Glomerular endothelial cell (primary cell): ENCODE measurements around the gene RDH13. TPM values are rescaled to one million over a fixed set of nuclear protein-coding genes. Genes with fewer than 3 reads are reported as not detected.
"Not testable (repeated sequence)": the region's sequence is repeated elsewhere in the genome, so short reads cannot be mapped to it uniquely, and the experiment has no call there.

Experiments
- DNase-seq: peaks from one replicate; pipeline ENCODE4 v3.0.0-alpha.2; 2011; ENCODE audit warnings: low read depth, low spot score; ENCODE audit errors: extremely low read depth
- total RNA-seq: library from RNA; depleted of rRNA; stranded (reverse); fragments of >200 nt; gene quantifications from 2 replicates; pipeline ENCODE4 v1.2.3, GENCODE V29; 2015

The RDH13 gene, protein sequence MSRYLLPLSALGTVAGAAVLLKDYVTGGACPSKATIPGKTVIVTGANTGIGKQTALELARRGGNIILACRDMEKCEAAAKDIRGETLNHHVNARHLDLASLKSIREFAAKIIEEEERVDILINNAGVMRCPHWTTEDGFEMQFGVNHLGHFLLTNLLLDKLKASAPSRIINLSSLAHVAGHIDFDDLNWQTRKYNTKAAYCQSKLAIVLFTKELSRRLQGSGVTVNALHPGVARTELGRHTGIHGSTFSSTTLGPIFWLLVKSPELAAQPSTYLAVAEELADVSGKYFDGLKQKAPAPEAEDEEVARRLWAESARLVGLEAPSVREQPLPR
- total RNA-seq, result 7.5 and 13.1 TPM in 2 replicates

DNA sequence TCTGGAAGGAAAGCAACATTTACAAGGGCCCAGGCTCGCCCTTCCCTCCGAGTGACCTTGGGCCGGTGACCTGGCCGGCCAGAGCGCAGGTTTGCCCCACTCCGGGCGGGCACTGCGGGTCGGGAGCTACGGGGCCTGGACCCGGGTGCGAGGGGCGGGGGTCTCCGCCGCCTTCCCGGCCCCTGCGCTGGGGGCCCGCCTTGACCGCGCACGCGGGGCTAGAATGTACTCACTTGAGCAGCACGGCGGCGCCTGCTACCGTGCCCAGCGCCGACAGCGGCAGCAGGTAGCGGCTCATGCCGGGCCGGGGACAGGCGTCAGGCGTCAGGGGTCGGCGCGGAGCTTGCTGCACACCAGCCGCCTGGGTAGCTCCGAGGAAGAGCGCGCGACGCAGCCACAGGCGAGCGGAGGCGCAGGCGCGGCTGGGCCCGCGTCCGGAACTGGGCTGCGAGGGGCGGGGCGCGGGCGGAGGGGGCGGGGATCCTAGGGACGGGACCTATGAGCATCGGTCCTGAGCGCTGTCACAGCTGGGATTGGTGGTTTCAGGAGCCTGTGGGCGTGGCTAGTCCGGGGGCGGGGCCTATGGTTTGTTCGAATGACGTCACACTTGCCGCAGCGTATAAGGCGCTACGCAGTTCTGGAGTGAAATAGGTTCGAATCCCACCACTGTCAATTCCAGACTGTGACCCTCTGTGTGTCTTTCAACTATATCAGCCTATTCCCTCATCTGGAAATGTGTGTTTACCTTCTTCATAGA, at the start of gene RDH13:
Gene RDH13 (minus strand): TSS at position 414 of the 757 bp plus-strand sequence. CDS start 116 bp downstream, at position 298.
- peak; percentile 80 for DNase-seq

DNA sequence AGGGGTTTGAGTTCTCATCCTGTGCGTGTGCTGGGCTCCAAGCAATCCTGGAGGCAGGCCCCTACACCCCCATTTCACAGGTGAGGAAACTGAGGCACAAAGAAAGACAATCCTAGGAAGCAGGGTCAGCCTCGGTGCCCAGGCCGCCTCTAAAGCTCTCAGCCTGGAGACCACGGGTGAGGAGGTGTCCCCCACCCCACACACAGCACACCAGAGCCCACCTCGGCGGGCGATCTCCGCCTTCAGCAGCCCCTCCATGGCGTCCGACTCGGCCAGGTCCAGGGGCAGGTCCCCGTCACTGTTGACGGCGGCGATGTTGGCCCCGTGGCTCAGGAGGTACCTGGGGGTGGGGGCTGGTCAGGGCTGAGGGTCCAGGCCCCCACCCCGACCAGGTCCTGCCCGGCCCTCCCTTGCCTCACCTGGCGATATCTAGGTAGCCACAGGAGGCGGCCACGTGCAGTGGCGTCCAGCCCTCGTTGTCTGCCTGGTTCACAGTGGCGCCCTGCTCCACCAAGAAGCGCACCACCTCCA, 49.4 kb upstream of the RDH13 start:
- no peak for DNase-seq

DNA sequence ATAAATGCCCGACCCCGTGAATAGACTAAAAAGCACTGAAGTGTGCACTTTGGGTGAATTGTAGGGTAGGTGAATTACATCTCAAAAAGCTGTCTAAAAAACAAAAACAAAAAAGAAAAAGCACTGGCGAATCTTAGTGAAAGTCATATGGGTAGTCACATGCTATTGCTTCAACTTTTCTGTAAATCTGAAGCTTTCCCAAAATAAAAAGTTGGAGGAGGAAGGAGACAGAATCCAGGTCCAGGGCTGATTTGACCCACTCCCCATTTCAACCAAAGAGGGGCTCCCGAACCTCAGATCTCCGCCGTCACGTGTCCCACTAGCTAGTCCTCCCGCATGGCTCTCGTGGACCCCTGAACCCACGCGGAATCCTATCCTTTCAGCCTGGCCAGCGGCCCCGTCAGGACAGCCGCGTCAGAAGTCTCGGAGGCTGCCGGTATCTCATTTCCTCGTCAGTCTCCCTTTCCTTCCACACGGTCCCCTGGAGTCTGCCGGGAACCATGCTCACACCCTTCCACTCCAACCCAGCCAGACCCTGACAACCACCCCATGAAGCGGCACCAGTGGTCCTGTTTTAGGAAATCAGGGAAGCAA, 48.4 kb upstream of the RDH13 start:
- DNase-seq, result no peak

DNA sequence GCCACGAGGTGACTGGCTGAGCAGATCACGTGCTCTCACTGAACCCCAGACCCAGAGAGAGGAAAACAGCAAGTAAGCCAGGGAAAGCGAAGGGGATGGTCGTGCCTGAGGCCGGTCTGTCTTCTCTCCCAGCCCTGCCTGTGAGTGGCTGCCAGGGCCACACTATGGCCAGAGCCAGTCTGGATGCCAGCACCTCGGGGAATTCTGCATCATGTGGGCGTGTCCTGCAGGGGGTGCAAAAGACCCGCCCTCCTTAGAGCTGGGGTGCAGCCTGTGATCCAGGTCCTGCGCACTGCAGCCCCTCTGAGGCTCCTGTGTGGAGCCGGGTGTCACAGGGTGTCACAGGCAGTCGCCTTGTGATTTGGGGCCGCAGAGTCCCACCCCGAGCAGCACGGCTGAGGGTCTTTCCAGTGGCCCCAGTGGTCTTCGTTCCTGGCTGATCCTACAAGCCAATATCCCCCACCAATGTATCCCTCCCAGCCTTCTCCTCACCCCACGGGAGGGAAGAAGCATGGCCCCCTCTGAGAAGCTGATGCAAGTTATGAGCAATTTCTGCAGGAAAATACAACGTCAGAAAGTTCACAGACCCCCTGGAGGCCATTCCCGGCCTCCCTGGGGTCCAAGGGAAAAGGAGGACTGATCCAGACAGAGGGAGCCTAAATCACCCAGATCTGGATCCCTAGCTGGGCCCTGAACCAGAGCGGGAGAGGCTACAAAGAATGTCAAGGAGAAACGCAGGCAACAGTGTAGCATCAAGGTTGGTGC, 46.8 kb upstream of the RDH13 start:
- no peak for DNase-seq

DNA sequence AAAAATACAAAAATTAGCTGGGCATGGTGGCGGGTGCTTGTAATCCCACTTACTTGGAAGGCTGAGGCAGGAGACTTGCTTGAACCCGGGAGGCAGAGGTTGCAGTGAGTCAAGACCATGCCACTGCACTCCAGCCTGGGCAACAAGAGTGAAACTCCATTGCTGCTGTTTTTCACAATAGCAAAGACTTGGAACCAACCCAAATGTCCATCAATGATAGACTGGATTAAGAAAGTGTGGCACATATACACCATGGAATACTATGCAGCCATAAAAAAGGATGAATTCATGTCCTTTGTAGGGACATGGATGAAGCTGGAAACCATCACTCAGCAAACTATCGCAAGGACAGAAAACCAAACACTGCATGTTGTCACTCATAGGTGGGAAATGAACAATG, 44.3 kb upstream of the RDH13 start:
- not testable (repeated sequence) for DNase-seq

DNA sequence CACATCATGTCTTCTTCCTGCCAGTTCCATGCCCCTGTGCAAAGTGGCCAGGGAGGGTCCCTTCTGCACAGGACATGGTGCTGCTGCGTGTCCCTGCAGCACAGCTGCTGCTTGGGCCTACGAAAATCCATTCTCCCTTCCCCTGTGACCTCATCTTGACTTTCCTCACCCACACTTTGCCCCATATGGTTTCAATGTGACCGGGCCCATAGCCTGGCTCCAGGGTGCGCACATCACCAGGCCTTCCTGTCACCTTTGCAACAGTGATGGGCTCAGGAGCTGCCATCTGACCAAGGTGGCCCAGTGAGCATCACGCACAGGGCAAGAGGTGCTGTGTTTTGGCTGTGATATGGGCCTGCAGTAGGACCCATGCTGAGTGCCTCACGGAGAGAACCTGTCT, 43.6 kb upstream of the RDH13 start:
- DNase-seq, result no peak

DNA sequence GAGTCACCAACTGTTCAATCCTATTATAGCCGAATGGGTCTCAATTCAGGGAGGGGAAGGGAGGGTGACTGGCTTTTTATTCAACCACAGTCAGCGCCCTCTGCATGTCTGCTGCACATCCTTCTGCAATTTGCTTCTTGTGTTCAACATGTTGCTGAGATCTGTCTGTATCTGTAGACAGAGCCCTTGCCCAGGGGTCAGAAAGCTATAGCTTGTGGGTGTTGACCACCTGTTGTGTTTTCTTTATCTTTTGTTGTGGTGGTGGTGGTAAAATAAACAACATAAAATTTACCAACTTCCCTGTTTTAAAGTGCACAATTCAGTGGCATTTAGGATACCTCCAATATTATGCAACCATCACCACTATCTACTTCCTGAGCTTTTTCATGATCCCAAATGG, 42.3 kb upstream of the RDH13 start:
- DNase-seq, result no peak

DNA sequence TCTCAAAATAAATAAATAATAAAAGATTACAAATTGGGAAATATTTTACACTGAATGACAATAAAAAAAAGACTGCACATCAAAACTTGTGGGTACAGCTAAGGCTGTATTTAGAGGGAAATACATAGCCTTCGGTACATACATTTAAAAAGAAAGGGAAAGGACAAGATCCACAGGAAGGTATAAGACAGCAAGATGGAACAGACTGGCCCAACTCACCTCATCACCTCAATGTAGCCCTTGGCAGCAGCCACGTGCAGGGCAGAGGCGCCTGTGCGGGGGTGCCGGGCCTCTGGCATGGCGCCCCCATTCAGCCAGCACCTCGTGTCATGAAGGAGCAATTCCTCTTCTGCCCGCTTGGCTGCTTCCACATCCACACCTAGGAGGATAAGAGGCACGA, 40.2 kb upstream of the RDH13 start:
- no peak for DNase-seq

DNA sequence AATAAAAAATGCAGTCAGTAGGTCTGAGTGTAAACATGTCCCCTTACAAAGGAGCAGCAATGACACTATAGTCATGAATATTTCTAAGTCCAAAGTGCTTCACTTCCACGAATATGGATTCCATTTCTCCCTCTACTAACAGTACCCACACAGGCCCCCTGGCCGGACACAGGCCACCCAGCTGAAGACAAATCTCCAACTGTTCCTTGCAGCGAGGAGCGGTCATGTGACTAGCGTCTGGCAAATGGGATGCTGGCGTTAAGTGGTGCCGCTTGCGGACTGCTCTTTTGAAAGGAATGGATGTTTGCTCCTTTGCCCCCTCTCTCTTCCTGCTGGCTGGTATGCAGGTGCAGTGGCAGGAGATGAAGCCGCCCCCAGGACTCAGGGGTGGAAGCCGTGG, 38.3 kb upstream of the RDH13 start:
- no peak for DNase-seq

DNA sequence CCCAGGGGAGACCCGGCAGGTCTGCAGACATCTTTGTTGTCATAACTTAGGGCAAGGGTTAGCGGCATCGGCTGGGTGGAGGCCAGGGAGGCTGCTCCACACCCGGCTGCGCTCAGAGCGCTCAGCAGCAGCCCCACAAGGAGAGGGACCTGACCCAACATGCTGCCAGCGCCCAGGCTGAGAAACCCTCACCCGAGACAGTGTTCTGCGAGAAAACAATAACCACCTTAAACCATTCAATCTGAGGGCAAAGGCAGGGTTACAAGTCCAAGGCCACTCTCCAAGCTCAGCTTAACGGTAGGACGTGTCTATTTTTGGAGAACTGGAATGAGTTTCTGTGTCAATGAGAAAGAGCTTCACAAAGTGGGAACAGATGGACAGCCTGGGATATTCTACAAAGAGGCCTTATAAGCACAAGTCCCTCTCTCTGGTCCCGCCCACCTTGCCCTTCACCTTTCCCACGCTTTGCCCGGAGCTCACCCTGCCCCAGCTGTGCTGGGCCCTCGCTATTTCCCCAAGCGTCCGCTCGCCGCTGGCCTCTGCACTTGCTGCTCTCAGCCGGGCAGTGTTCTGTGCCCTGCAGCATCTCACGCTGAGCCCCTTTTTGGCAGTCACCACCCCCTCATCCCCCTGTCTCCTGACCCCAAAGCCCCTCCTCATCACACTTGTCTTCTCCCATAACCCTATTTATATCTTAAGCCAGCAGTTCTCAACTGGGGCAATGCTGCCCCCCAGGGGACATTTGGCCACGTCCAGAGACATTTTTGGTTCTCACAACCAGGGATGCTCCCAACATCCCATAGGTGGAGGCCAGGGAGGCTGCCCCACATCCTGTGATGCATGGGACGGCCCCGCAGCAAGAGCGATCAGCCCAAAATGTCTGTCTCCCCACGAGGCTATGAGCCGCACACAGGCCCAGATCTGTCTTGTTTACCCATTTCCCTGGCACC, 36.9 kb upstream of the RDH13 start:
- DNase-seq, result no peak

DNA sequence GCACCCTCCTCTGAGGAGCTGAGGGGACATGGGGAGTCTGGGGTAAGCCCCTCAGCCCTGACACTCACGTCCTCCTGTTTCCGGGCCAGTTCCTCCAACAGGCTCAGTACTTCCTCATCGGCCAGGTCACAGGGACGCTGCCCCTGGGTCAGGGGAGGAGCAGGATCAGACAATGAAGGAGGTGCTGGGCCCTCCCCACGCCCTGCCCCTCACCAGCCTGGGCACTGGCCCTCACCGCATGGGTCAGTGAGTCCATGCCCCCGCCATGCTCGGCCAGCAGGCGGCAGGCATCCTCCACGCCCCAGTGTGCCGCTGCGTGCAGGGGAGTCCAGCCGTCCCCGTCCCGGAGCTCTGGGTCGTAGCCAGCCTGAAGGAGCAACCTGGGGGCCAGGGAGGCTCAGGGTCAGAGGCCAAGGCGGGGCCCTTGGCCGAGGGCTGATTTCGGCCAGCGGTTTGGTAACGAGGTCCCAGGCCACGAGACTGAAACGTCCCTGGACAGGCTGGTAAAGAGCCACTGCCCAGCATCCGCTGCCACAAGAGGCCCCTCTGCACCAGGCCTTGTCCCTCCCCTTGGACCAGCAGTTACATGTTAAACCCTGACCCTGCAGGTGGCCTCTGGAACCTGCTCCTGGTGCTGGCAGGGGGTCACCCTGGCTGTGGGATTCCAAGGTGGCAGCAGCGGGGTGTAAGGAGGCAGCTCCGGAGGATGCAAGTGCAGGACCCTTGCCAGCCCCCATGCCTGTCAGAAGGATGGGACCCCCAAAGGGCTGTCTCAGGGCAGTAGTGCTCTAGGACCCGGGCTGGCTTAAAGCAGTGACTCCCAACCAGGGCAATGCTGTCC, 36.0 kb upstream of the RDH13 start:
- DNase-seq, result no peak

DNA sequence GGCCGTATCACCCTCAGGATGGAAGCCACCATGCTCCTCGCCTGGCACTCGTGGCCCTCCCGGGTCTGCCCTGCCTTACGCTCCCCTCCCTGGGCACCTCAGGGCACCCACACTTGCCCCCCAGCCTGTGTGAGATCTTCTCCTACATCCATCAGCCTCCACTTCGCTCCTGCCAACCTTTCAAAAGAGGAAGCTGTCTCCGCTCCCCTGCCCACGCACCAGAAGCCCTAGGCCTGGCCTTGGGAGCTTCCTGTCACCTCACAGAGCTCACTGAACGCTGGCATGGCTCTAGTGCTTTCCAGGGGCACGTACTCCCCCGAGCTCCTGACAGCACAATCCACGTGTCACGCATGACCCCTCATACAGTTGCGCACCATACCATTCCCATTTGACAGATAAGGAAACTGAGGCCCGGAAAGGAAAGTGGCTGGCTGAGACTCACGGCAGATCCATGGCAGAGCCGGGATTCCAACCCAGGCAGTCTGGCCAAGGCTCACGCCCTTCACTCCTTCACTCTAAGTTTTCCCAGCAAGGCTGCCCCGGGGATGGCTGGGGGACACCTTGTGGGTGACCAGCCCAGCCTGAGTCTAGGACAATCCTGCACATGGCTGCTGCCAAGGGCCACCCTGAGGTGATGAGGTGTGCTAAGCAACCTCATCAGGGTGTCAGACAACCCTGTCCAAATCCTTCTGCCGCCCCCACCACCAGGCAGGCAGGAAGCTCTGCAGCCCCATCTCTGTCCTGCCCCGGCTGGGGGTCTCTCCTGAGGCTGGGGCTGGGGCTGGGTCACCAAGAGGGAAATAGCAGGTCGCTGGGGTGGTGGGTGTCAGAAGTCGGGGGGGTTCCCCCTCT, 35.1 kb upstream of the RDH13 start:
- DNase-seq, result no peak

DNA sequence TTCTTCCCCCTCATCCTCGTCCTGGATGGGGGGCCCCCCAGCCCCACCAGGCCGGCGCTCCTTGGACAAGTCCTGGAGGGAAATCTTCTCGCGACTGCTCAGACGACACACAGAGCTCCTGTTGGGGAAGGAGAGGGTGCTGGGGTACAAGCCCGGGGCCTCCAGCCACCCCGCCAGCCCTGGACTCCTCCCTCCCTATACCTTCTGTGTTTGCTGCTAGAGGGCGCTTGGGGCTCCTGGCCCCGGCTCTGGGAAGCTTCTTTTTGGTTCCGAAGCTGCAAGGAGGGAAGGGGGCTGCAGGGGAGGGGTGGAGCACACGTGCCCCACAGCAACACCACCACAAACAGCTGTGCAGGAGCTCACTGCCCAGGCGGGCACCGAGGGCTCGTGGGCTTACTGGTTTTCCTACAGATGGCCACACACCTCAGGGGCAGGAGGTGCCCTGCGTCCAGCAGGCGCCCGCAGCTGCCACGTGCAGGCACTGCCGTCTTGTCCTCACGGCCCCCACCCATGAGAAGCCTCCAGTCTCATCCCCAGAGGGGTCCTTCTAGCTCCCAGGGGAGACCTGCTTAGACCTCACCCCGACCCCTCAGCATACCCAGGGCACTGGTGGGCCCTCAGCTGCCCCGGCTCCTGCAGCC, 33.2 kb upstream of the RDH13 start:
- DNase-seq, result no peak

DNA sequence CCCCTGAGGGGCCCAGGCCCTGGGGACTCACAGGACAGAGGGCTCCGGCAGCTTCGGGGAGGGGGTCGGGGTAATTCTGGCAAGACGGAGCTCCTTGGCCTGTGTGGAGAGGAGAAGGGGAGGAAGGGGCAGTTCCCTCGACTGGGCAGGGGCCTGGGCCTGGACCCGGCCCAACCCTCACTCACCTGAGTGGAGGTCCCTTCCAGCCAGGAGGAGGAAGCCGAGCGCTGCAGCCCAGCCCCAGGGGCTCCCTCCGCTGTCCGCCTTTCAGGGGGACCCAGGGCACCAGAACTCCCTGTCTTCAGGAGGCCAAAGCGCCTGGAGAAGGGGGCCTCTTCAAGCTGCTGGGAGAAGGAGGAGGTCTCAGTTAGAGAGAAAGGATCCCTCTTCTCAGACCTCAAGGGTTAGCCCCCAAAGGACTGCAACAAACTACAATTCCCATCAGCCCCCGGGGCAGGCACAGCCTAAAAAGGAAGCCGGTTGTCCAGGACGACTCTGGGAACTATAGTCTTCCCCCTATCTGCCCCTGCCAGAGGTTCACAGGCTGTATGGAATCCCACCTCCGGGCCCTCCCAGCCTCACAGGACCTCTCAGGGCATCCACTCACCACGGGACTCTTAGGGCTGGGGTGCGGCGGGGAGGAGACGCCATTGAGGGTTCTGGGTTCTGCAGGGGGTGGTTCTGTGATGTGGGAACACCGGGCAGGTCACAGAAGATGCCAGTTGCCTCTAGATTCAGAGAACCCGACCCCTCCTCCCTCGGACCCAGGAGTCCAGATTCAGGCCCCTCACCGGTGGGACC, 32.5 kb upstream of the RDH13 start:
- DNase-seq, result no peak

DNA sequence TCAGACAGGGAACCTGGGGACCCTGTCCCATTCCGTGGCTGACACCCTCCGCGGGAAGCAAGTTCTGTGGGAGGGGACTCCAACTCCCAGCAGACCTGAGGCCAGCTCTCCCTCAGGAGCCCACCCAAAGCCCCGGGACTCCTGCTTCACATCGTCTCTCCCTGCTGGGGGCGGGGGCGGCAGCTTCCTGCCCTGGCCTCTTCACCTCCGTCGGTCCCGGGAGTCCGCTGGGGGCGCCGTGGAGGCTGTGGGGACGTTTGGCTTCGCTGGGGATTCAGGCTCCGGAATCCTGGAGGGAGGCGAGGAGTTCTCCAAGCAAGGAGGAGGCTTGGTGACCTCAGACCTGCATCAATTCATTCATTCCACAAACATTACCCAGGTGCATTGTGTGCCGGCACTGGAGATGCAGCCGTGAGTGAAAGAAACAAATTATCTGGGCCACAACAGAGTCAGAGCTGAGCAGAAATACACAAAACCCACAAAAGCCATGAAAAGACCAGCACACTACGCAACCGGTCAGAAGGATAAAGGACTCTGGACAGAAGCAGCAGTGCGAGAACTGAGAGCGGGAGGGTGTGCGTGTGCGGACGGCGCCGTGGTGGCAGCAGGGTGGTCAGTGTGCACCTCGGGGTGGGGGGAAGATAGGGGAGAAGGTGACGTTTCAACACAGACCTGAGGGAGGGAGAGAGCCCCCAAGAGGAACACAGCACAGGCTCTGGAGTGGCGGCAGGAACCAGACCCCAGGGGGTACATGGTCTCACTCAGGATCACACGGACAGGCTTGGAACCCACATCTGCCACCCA, 31.7 kb upstream of the RDH13 start:
- no peak for DNase-seq
